T follicular helper cell (primary cell): Measurements from ENCODE around the gene MALL.
"Not testable (repeated sequence)": the region's sequence is repeated elsewhere in the genome, so short reads cannot be mapped to it uniquely, and the experiment has no call there.

ENCODE experiments used
- DNase-seq: peaks from one replicate; pipeline ENCODE4 v3.0.0-alpha.2; 2020; ENCODE audit warnings: low read depth
- total RNA-seq, 2 experiments: gene quantifications; one replicate each; lab custom pipeline; 2026; lab: John Stamatoyannopoulos, UW

The MALL gene
- 0 reads per million in 2 experiments for total RNA-seq

DNA sequence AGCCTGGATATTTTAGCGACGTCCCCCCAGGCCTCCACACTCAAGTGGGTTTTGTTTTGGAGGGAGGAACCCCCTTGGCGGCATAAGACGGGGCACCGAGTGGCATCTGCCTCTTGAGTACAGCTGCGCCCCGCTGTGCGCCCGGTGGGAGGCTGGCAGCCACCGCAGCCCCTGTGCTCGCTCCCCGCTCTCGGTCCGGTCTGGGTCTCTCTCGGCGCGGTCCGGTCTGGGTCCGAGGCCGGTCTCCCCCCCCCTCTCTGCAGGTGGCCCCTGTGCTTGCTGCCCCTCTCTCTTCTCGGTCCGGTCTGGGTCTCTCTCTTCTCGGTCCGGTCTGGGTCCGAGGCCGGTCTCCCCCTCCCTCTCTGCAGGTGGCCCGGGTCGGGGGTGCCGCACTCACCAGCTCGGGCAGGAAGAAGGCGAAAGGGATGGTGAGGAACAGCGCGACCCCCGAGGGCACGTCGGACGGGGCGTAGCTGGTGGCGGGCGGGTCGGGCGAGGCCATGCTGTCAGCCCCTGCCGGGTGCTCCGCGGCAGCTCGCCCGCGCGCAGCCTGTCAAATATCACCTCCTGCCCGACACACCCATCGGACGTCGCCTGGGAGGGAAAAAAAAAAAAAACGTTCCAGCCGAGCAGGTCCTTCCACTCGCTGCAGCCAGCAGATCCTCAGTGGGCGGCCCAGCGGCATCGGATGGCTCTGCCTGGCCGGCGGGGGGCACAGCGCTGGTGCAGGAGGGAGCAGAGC, at the start of gene MALL:
TSS of gene MALL (minus strand) at position 532 of the 742 bp plus-strand sequence. CDS start at position 502, 30 bp downstream.
- no peak for DNase-seq

DNA sequence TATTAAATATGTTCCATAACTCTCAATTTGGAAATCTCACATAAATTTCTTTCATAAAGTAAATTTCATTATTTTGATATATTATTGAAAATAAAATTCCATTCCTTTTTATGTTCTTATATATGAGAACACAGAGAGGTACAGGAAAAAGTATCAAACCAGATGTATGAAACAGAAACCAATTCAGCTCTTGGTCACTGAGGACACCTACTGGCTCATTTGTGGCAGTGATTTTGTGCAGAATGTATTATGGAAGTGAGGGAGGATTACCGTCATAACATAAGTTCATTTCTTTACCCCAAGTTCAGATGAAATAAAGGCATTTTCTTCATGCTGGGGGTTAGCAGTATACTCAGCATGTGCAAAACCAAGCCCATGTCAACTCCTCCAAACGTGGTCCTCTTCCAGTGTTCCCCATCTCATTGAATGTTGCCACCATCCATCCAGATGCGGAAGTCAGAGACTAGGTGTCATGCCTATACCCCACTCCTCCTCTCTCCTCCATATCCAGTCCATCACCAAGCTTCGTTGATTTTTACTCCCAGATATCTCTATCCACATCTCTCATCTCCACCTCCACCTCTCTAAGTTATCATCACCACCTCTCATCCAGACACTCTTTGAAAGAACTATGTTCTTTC, 41.7 kb upstream of the MALL start:
- DNase-seq, result no peak

DNA sequence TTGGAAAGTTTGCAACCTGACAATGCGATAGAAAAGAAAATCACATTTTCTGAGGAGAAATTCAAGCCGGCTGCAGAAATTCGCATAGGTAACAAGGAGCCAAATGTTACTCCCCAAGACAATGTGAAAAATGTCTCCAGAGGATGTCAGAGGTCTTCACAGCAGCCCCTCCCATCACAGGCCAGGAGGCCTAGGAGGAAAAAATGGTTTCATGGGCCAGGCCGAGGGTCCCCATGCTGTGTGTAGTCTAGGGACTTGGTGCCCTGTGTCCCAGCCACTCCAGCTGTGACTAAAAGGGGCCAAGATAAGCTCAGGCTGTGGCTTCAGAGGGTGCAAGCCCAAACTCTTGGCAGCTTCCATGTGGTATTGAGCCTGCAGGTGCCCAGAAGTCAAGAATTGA, 39.2 kb upstream of the MALL start:
- not testable (repeated sequence) for DNase-seq

DNA sequence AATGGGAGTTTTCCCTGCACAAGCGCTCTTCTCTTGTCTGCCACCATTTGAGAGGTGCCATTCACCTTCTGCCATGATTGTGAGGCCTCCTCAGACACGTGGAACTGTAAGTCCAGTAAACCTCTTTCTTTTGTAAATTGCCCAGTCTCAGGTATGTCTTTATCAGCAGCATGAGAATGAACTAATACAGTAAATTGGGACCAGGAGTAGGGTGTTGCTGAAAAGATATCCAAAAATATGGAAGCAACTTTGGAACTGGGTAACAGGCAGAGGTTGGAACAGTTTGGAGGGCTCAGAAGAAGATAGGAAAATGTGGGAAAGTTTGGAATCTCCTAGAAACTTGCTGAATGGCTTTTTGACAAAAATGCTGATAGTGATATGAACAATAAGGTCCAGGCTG, 38.6 kb upstream of the MALL start:
- DNase-seq, result not testable (repeated sequence)

DNA sequence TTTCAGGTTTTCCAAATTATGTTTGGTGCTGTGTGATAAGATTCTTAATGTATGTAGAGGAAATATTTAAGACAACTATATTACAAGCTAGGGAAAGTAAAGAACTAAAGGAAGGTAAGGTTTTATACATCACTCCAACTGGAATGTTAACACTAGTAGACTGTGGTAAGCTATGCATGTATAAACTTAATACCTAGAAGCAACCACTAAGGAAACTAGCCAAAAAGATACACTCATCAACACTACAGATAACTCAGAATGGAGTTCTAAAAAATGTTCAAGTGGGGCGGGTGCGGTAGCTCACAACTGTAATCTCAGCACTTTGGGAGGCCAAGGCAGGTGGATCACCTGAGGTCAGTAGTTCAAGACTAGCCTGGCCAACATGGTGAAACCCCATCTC, 37.8 kb upstream of the MALL start:
- DNase-seq, result no peak

DNA sequence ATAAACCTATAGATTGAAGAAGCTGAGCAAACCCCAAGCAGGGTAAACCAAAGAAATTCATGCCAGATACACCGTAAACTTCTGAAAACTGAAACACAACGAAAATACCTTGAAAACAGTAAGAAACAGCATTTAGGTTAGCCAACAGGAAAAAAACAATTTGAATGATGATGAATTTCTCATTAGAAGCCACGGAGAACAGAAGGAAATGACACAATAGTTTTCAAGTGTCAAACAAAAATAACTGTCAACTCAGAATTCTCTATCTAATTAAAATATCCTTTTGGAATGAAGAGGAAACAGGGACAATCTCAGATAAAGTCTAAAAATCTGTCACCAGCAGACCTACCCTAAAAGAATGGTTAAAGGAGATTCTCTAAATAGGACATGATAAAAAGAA, 37.3 kb upstream of the MALL start:
- no peak for DNase-seq

DNA sequence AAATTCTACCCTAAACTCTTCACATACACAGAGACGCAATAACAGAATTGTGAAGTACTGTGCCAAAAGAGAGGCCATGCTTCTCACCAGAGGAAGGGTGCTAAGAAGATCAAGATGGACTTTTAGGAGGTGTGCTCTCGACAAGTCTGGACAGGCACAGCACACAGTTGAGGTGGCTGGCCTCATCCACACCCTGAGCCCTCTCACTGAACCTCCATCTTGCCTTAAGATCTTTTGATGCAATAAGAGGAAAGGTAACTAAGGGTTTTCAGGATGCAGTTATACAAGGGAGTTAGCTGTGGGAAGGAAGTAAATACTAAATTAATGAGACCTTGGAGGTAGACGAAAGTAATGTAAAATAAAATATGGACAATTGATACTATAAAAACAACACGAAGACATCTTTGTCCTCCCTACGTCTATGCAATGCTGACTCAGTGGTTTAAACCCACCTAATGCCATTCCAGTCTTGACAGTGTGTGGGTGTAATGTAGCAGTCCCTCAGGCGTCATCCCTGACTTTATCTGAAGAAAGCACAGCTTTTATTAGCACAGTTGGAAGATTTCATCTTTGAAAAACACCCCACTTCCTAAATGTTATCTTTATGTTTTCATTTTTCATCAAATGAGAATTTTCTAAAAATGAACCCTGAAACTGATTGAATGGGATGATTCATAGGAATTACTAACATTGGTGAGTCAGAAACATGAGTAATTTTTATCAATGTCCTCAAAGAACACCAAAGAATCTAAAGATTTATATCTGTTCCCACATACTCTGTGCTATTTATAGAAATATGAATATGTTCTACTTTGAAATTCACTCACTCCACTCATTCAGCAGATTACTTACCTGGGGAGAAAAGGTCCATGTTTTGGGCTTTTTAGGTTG, 34.0 kb upstream of the MALL start:
- DNase-seq, result no peak

DNA sequence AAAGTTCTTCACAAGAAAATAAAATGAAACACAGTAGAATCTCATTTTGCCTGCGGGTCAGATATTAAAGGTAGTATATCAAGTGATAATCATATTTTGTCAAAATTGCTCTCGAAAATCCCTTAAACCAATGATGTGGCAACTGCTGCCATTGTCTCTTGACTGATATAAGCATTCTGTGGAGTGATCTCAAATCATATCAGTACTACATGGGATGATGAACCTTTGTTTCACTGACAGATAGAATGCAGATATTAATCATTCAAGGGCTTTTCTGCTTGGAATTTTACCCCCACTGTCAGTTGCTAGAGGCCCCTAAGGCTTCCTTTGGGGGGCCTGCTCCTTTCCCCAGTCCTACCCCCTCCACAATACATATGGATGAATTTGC, 31.3 kb upstream of the MALL start:
- no peak for DNase-seq

DNA sequence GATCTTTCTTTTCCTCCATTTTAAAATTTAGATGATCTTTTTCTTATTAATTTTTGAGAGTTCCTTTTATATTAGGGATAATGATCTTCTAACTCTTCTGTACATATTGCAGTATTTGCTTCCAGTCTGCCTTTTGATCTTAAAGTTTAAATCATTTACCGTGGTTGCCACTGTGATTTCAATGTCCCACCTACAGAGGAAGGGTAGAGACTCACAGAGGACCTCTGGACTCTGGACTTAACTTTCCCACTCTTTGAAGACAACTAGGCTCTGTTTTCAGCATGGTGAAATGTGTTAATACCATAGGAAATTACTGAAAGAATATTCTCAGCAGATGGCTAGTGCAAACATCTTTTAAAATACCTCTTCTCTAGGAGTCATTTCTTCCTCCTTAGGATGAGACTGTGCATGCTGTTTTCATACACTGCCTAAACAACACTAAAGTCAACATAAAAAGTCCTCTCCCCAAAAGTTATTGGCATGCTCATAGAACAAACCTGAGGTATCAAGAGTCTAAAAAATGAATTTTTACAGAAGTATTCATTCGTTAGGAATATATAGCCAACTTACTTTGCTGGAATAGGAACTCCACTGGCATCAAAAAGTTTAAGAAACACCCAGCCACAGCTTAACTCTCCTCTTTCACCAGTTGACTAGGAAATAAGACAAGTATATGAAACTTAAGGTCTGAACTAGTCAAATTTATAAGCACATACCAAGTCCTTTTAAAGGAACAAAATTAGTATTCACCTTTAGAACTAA, 30.7 kb upstream of the MALL start:
- DNase-seq, result no peak

DNA sequence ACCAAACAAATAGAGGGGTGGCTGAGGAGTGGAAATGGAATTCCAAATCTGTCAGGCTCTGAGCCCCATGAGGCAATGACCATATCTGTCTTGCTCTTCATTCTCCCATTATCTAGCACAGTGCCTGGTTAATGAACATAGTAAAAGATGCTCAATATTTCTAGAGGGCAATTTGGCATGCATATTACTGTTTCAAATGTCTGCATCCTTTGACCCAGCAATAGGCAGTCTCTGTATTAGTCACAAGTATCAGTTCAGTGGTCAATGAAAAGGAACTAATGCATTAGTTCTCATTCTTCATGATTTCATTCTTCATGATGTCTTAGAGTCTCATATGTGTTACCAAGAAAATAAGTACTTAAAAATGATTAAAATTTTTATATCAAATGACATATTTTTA, 28.4 kb upstream of the MALL start:
- no peak for DNase-seq

DNA sequence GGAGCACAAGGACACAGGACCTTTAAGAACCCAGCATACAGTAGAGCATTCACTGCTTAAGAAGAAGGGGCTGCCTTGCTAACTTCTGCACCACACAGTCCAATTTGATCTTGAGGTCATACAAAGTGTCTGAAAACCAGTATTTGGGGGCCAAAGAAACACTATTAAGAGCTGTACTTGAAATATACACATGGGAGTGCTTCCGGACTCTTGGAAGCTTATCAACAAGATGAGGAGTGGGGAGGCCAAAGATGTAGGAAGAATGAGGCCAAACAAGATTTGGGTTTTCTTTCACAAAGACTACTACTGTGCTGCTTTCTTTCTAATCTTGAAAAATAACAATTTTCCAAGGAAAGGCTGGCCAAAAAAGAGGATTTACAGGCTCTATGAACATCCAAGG, 24.8 kb upstream of the MALL start:
- DNase-seq, result no peak

DNA sequence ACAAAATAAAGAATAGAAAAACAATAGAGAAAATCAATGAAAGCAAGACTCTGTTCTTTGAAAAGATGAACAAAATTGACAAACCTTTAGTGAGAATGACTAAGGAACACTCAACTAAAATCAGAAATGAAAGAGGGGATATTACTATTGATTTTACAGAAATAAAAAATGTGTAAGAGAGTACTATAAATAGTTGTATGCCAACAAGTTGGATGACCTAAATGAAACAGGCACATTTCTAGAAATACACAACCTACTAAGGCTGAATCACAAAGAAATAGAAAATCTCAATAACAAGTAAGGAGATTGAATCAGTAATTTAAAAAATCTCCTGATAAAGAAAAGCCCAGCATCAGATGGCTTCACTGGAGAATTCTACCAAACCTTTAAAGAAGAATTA, 18.4 kb upstream of the MALL start:
- DNase-seq, result no peak

DNA sequence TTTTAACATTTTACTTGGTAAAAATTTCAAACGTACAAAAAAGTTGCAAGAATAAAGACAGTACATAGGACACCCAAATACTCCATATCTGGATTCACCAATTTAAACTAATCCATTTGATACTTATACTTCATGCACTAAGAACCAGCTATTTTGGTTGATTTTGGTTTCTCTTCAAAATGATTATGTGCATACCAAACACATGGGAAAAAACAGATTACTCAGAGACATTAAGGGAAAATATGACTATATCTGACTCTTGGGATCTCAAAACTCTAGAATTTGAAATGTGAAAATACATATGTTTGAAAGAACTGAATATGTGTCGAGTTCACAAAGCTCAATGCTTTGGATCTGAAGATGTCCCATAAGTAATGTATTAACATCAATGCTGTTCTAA, 15.5 kb upstream of the MALL start:
- no peak for DNase-seq

DNA sequence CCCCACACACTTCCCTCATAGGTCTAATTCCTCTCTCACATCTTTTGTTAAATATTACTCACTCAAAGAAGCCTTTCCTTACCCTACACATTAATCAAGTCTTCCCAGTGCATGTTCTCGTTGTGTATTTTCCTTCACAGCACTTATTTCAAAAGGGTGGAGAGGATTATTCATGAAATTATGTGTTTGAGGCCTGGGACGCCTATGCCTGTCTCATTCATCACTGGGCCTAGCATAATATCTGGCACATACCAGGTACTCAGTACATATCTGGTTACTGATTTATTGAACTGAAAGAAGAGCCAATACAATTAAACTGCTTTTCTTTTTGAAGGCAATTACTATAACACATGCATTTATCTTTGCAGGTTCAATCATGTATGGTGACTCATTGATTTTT, 15.1 kb upstream of the MALL start:
- DNase-seq, result no peak

DNA sequence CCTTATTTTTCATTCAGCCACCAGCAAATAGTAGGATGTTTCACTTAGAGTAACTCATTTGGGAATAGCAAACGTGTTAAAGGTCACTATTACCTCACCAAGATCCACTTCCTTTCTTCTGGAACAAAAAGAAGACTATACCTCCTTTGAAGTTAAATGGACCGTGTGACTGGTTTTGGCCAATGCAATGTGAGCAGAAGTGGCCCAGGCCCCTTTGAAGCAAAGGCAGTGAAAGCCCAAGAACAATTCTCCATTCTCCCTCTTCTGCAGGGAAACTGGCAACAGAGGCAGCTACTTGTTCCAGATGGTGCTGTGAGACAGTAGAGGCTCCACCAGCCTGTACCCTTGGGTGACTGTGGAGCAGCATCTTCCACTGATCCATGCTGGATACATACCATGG, 11.3 kb upstream of the MALL start:
- no peak for DNase-seq

DNA sequence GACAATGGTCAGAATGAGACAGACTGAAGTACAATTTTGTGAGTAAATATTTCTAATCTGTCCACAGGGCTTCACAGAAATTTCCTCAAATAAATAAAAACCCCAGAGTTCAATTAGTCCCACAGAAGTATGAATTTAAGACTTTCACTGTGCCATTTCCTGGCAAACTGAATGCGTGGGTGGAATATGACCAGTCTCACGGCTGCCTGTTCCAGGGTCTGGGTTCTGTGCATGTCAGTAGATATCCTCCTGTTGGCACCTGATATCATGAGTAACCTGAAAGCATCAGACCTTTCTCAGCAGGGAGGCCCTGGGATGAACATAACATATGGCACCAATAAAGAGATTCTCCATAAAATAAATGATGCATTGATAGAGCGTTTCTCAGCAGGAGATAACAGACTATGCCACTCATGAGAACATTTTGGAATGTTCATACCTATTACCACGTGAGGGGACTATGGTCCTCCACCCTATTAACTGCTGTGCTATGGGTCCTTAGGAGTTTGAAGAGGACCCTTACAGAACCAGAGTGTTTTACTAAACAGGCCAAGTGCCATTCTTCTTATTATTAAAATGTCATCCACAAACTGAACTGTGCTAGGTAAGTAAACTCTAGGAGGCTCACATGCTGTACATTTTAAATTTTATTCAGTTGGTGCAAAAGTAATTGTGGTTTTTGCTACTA, 10.6 kb upstream of the MALL start:
- DNase-seq, result no peak

DNA sequence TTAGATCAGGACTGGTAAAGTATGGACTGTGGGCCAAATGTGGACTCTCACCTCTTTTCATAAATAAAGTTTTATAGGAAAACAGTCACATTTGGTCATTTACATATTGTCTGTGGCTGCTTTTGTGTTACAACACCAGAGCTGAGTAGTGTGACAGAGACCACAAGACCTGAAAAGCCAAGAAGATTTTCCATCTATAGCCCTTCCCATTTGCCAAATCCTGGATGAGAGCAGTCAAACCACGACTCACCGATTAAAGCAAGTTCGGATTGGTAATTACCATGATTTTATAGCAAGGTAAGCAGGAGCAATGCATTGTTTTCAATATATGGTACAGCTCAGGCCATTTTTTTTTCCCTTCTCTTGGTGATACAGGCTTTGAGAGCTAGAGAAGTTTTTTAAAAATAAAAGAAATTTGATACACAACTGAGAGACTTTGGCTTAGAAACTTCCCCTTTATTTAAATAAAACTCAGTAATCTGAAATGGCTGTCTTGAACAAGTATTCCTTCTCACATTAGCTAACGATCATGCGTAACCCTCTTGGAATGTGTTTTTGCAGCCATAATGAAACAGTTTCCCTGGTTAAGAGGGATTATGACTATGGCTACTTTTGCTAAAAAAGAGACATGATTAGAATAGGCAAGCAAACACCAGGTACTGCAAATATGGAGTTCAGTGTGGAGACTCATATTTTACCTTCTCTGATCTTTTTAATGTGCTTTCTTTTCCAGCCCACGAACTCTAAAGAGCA, 9.5 kb upstream of the MALL start:
- no peak for DNase-seq

DNA sequence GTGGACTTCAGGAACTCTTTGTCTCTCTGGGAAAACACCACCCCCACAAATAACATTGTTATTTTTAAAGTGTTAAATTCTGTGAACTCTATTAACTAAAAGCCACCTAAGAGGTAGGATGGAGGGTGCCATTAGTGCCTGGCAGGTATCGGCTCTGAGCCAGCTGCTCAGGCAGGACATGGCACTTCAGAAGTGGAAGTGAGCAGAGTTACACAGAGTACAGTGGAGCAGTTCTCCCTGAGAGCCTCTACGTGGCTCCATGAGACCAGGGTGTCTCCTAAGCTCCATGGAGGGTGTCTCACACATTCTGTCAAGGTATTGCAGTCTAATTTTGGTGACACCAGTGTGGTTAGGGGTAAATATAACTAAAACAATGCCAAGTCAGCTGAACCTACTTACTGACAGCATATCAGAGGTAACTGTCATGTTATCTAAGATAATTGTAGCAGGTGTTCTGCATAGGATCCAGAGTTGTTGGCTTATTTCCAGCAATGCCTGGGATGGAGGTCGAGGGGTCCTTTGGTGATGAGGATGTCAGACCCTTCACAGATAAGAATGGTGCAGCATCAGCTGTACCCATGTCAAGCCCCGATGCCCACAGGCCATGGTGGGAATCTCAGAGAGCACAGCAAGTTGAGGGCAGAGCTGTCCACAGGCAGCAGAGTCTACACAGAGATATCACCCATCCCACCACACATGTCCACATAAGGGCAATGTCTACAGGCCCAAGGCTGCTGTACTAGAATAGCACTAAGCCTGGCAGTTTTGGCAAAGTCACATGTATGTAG, 8.6 kb upstream of the MALL start:
- DNase-seq, result no peak

DNA sequence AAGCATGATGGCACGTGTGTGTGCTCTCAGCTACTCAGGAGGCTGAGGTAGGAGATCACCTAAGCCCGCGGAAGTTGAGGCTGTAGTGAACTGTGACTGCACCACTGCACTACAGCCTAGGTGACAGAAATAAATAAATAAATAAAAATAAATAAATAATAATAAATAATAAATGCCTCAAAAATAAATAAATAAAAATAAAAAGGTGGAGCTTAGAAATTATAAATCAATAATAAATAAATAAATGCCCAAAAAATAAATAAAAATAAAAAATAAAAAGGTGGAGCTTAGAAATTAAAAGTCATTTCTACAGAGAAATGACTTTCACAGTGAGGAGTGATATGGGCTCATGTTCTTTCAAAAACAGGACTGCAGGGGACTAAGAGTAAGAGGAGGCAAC, 6.0 kb upstream of the MALL start:
- DNase-seq, result no peak

DNA sequence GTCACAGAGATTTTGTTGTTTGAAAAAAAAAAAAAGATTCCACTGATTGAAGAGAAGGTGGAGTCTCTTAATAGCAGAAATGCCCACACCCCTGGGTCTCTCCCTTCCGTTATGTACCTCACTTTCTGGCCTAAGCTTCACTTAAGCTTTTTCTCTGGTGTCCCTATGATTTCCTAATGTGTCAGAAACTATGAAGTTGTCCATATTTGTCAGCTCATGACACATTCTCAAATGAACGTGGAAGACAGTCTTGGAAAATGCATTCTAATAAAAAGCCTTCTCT, 5.4 kb upstream of the MALL start:
- DNase-seq, result no peak
